ENCODE measurements around the gene WDR91.

GRCh38 chr7:135197906-135198655 lies 13.2 kb downstream of the WDR91 start:
- no peak for TF ChIP-seq CTCF (conservative IDR thresholded peaks at IDR 0.05 in 1 of 2, IDR thresholded peaks at IDR 0.05 in 1 of 2; ENCODE audit: extremely low read depth in 1 of 2, insufficient read depth in 1 of 2, low read depth in 1 of 2, low read length in 2 of 2)
- no peak for TF ChIP-seq EZH2 (IDR thresholded peaks at IDR 0.05; ENCODE audit: borderline replicate concordance, low read length)
